OCI-LY3 (cell line): ENCODE measurements around the gene ELFN2.

Experiments
- CTCF ChIP-seq: fragments of 200-600, 300-600 bp; sonication (generic); IDR thresholded peaks from 2 replicates; pipeline ENCODE4 v1.5.1; 2014; ENCODE audit warnings: antibody characterized with exemption, low read length, low read depth
- EZH2phosphoT487 ChIP-seq: fragments of 200-600 bp; shearing (Covaris generic); IDR thresholded peaks from 2 replicates; pipeline ENCODE4 v1.6.1; 2018; ENCODE audit warnings: antibody characterized with exemption, mixed run types, low read depth

GRCh38 chr22:37354261-37354660 is 73.0 kb downstream of the ELFN2 start:
- TF ChIP-seq CTCF (no peak), EZH2phosphoT487 (no peak)
